ENCODE data around the gene KLK13. TPM values are rescaled to one million over a fixed set of nuclear protein-coding genes. Genes with fewer than 3 reads are reported as not detected.

Gene KLK13
- total RNA-seq, 1 donor from 2014 or later = not detected

DNA sequence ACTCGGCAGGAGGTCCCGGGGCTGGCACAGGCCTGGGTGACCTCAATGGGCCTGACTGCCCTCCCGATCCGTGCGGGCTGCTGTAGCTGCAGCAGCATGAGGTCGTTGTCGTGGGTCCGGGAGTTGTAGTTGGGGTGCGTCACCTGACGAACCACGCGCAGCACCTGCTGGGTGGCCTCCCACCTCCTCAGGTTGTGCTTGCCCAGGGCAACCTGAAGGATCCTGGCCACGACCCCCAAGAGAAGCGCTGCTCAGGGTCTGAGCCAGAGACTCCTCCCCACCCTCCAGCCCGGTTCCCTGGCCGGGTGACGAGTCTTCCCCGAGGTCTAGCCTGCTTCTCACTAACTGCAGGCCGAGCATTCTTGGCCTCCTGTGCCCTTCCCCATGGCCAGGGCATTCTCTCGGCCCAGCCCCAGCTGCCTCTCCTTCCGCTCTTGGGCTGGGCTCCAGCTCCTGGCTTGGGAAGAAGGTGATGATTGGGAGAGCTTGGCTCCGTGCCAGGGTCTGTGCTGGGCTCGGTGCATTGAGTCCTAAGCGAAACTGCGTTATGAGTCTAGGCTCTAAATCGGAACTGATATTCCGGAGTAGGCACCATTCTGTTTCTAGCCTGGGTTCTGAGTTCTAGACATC is 14.7 kb upstream of the KLK13 start:
- Histone ChIP-seq H3K27ac (no peak overlapping the region), H3K27me3 (no peaks in the 10 kb centered on the region), H3K9me3 (no peaks in the 10 kb centered on the region), H3K36me3 (no peaks in the 10 kb centered on the region), H3K4me1 (no peaks in the 10 kb centered on the region), H3K4me3 (no peak overlapping the region)
- TF ChIP-seq, protein P1, sequence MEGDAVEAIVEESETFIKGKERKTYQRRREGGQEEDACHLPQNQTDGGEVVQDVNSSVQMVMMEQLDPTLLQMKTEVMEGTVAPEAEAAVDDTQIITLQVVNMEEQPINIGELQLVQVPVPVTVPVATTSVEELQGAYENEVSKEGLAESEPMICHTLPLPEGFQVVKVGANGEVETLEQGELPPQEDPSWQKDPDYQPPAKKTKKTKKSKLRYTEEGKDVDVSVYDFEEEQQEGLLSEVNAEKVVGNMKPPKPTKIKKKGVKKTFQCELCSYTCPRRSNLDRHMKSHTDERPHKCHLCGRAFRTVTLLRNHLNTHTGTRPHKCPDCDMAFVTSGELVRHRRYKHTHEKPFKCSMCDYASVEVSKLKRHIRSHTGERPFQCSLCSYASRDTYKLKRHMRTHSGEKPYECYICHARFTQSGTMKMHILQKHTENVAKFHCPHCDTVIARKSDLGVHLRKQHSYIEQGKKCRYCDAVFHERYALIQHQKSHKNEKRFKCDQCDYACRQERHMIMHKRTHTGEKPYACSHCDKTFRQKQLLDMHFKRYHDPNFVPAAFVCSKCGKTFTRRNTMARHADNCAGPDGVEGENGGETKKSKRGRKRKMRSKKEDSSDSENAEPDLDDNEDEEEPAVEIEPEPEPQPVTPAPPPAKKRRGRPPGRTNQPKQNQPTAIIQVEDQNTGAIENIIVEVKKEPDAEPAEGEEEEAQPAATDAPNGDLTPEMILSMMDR (IDR thresholded peaks at IDR 0.05) = no peak
- no peak for DNase-seq (ENCODE audit: low spot score in 2 of 2)
- intact Hi-C loops (cut with DNase I) = no loop called here

DNA sequence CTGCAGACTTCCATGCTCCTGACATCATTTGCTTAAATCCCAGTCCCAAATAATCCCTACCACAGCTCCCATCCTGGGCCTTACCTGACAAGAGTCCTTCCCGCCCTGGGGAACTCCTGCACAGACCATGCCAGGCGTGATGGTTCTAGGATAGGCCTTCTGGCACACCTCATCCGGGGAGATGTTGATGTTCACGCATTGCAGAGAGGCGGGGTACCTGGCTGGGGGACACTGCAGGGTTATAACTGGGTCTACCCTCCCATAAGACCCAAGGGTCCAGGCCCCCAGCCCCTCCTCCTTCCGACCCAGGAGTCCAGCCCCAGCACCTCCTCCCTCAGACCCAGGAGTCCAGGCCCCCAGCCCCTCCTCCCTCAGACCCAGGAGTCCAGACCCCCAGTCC is 13.8 kb upstream of the KLK13 start:
- intact Hi-C loops (cut with DNase I) = no loop called here
- H3K4me3 ChIP-seq = no peak overlapping the region
- no peak overlapping the region for H3K27ac ChIP-seq
- TF ChIP-seq, protein P1 (IDR thresholded peaks at IDR 0.05) = no peak
- H3K36me3 ChIP-seq = no peaks in the 10 kb centered on the region
- peaks cover 0 to 6% of the 10 kb centered on the region in 2 donors for H3K9me3 ChIP-seq
- no peak for DNase-seq (ENCODE audit: low spot score in 2 of 2)
- no peaks in the 10 kb centered on the region for H3K4me1 ChIP-seq
- H3K27me3 ChIP-seq = no peaks in the 10 kb centered on the region

DNA sequence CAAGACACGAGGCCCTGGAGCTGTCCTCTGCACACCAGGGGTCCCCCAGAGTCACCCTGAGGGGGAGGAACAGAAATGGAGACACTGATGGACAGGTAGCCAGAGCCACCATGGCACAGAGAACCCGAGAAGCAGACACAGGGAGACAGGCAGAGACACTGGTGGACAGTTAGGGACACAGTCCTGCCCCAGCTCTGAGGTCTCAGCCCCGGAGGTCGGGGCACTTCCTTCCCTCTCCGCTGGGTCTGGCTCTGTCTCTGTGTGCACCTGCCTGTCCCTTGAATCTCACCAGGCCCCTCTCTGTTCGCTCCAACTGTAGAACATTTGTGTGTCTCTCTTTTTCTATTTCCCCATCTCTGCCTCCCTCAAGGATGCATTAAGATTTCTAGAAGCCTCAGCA is 13.2 kb upstream of the KLK13 start:
- no peaks in the 10 kb centered on the region for H3K36me3 ChIP-seq
- H3K27ac ChIP-seq = no peak overlapping the region
- no peaks in the 10 kb centered on the region for H3K27me3 ChIP-seq
- TF ChIP-seq, protein P1 (IDR thresholded peaks at IDR 0.05) = no peak
- DNase-seq (ENCODE audit: low spot score in 2 of 2) = no peak
- H3K4me3 ChIP-seq = no peak overlapping the region
- peaks cover 0 to 13% of the 10 kb centered on the region in 2 donors for H3K9me3 ChIP-seq
- intact Hi-C loops (cut with DNase I) = no loop called here
- no peaks in the 10 kb centered on the region for H3K4me1 ChIP-seq

- TF ChIP-seq, protein P1 (IDR thresholded peaks at IDR 0.05) = no peak
- intact Hi-C loops (cut with DNase I) = no loop called here
- H3K27me3 ChIP-seq = no peaks in the 10 kb centered on the region
- H3K4me3 ChIP-seq = no peak overlapping the region
- no peaks in the 10 kb centered on the region for H3K4me1 ChIP-seq
- no peaks in the 10 kb centered on the region for H3K36me3 ChIP-seq
- H3K9me3 ChIP-seq = peaks cover 0 to 16% of the 10 kb centered on the region in 2 donors
- H3K27ac ChIP-seq = no peak overlapping the region
- DNase-seq (ENCODE audit: low spot score in 2 of 2) = no peak
These were observed 11.8 kb upstream of the KLK13 start for GRCh38 chr19:51076631-51077213.

- Histone ChIP-seq H3K4me1 (no peaks in the 10 kb centered on the region), H3K27me3 (no peaks in the 10 kb centered on the region), H3K9me3 (peaks cover 0 to 16% of the 10 kb centered on the region in 2 donors), H3K36me3 (no peaks in the 10 kb centered on the region), H3K4me3 (no peak overlapping the region), H3K27ac (no peak overlapping the region)
- DNase-seq (ENCODE audit: low spot score in 2 of 2) = no peak
- intact Hi-C loops (cut with DNase I) = no loop called here
- TF ChIP-seq, protein P1 (IDR thresholded peaks at IDR 0.05) = no peak
These were observed 11.1 kb upstream of the KLK13 start for GRCh38 chr19:51075998-51076397.

All from ascending aorta (tissue), 2 donors.